Esophagus muscularis mucosa (tissue), 3 donors: ENCODE results near the gene UTP11.

Experiments used
- POLR2A ChIP-seq: fragments of 450-650 bp; IDR thresholded peaks from one replicate; pipeline ENCODE4 v1.6.1; 2017; ENCODE audit warnings: antibody characterized with exemption, moderate library complexity, mild to moderate bottlenecking, low read depth
- POLR2AphosphoS5 ChIP-seq, 2 donors: sonication (generic); formaldehyde crosslinking; IDR thresholded peaks; one replicate each; pipeline ENCODE4 v1.6.1; 2017; ENCODE audit warnings: antibody characterized with exemption in 2 of 2
- TF ChIP-seq, protein P1 (sequence below), 3 experiments: fragments of 200-600 bp in 2 of 3; fragments of 450-650 bp in 1 of 3; sonication (generic) in 2 of 3; IDR thresholded peaks; one replicate each; pipeline ENCODE4 v1.5.1; 2017 to 2019; ENCODE audit warnings: antibody characterized with exemption in 3 of 3, mild to moderate bottlenecking in 2 of 3, moderate library complexity in 1 of 3

- TF ChIP-seq, protein P1, sequence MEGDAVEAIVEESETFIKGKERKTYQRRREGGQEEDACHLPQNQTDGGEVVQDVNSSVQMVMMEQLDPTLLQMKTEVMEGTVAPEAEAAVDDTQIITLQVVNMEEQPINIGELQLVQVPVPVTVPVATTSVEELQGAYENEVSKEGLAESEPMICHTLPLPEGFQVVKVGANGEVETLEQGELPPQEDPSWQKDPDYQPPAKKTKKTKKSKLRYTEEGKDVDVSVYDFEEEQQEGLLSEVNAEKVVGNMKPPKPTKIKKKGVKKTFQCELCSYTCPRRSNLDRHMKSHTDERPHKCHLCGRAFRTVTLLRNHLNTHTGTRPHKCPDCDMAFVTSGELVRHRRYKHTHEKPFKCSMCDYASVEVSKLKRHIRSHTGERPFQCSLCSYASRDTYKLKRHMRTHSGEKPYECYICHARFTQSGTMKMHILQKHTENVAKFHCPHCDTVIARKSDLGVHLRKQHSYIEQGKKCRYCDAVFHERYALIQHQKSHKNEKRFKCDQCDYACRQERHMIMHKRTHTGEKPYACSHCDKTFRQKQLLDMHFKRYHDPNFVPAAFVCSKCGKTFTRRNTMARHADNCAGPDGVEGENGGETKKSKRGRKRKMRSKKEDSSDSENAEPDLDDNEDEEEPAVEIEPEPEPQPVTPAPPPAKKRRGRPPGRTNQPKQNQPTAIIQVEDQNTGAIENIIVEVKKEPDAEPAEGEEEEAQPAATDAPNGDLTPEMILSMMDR (IDR thresholded peaks at IDR 0.05), result no peak
- TF ChIP-seq POLR2A, result no peak
- no peak for TF ChIP-seq POLR2AphosphoS5 (IDR thresholded peaks at IDR 0.05)
These were observed 691 bp downstream of the UTP11 start for GRCh38 chr1:38013227-38013622.
